SK-N-DZ (cell line): Measurements from ENCODE around the gene ZNF483.
"Not testable (repeated sequence)": the region's sequence is repeated elsewhere in the genome, so short reads cannot be mapped to it uniquely, and the experiment has no call there.

Source experiments
- DNase-seq: peaks from one replicate; pipeline ENCODE4 v3.0.0-alpha.2; 2015; ENCODE audit warnings: low spot score

ZNF483 gene

GRCh38 chr9:111542497-111543254, 17.7 kb downstream of the ZNF483 start:
- DNase-seq, result no peak

GRCh38 chr9:111548623-111549022, 23.6 kb downstream of the ZNF483 start:
- no peak for DNase-seq

DNA sequence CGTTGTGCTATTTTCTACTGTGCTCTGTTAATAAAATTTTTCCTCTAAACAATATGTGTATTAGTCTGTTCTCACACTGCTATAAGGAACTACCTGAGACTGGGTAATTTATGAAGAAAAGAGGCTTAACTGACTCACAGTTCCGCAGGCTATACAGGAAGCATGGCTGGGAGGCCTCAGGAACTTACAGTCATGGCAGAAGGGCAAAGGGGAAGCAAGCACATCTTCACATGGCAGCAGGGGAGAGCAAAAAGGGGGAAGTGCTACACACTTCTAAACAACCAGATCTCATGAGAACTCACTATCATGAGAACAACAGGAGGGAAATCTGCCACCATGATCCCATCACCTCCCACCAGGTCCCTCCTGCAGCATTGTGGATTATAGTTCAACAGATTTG, 30.4 kb downstream of the ZNF483 start:
- DNase-seq, result not testable (repeated sequence)

DNA sequence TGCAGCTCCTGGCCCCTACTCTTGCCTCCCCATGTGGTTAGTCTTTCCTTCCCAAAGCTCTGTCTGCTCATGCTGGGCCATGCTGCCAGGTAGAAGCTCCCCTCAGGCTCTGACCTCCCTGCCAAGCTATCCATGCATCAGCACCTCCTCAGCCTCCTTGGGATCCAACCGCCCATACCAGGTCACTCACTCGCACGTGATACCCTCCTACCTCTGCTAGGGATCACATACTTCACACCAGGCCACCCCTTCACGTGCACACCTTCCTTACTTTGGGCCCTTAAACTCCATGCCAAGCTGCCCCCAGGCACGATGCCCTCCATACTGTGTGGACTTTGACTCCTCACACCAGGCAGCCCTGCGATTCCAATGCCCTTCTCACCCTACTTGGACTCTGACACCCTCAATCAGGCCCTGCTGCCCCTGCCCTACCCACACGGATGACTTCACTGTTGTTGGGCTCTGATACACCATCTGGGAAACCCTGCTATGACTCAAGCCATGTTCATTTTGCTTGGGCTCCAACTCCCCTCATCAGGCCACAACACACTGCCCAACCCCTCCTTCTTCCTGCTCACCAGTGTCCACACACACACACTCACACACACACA, 34.1 kb downstream of the ZNF483 start:
- no peak for DNase-seq

DNA sequence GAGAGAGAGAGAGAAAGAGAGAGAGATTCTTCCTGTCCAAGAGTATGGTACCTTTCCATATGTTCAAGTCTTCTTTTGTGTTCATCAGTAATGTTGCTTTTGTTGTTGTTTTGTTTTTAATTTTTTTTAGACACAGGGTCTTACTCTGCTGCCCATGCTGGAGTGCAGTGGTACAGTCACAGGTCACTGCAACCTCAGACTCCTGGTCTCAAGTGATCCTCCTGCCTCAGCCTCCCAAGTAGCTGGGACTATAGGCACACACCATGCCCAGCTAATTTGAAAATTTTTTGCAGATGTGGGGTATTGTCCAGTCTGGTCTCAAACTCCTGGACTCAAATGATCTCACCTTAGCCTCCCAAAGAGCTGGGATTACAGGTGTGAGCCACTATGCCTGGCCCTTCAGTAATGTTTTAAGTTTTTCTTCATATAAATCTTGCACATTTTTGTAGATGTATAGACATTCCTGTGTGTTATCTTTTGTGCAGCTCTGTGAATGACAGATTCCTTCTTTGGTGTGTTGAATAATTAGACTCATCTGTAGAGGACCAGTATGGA, 36.3 kb downstream of the ZNF483 start:
- no peak for DNase-seq

DNA sequence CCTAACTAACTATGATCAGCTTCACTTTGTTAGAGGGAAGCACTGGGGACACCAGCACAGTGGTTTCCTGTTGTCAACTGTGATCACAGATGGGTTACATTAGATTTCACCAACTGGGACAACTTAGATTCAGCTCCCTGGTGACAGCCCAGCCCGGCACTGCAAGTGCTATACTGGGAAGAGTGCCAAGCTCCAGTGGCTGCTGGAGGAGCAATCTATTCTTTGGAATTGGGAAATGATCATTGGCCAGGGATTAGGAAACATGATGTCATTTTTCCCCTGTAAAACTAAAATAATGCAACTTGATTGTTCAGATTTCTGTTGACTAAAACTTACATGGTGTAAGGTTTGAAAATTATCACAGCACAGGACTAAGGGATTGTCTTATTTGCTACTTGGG, 41.3 kb downstream of the ZNF483 start:
- DNase-seq, result no peak

DNA sequence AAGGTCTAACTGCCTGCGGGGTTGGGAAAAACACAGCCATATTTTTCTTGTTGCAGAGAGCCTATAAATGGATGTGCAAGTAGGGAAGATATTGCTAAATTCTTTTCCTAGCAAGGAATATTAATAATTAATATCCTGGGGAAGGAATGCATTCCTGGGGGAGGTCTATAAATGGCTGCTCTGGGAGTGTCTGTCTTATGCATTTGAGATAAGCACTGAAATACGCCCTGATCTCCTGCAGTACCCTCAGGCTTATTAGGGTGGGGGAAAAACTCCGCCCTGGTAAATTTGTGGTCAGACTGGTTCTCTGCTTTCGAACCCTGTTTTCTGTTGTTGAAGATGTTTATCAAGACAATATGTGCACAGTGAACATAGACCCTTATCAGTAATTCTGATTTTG, 43.1 kb downstream of the ZNF483 start:
- not testable (repeated sequence) for DNase-seq

GRCh38 chr9:111572950-111573604, 48.1 kb downstream of the ZNF483 start:
- DNase-seq, result no peak

- no peak for DNase-seq
These were observed 57.9 kb downstream of the ZNF483 start for GRCh38 chr9:111582888-111583287.

DNA sequence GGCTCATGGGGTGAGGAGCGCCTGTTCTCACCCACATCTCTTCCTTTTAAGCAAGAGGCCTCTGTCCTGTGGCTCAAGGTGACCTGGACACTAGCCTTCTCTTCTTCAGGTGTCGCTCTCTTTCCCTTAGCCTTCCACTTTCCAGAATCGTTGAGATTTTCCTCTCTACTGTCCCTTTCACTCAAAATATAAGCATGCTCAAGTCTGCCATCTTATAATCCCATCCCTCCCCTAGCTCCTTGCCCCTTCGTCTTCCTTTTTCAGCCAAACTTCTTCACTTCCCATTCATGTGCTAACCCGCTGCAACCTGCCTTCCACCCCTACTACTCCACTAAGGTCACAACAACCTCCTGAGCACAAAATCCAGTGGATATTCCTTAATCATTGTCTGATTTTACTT, 61.4 kb downstream of the ZNF483 start:
- DNase-seq, result no peak

DNA sequence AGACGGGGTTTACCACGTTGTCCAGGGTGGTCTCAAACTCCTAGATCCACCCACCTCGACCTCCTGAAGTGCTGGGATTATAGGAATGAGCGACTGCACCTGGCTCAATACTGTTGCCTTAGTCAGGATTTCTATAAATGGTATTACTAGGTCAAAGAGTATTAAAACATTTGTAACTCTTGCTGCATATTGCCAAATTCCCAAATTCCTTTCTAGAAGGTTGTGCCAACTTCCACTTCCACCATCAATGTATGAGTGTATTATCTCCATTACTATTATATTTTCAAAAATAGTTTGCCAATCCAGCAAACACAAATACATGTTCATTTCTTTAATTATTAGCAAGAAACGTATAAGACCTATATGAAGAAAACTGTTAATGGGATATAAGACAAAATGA, 63.9 kb downstream of the ZNF483 start:
- DNase-seq, result no peak

DNA sequence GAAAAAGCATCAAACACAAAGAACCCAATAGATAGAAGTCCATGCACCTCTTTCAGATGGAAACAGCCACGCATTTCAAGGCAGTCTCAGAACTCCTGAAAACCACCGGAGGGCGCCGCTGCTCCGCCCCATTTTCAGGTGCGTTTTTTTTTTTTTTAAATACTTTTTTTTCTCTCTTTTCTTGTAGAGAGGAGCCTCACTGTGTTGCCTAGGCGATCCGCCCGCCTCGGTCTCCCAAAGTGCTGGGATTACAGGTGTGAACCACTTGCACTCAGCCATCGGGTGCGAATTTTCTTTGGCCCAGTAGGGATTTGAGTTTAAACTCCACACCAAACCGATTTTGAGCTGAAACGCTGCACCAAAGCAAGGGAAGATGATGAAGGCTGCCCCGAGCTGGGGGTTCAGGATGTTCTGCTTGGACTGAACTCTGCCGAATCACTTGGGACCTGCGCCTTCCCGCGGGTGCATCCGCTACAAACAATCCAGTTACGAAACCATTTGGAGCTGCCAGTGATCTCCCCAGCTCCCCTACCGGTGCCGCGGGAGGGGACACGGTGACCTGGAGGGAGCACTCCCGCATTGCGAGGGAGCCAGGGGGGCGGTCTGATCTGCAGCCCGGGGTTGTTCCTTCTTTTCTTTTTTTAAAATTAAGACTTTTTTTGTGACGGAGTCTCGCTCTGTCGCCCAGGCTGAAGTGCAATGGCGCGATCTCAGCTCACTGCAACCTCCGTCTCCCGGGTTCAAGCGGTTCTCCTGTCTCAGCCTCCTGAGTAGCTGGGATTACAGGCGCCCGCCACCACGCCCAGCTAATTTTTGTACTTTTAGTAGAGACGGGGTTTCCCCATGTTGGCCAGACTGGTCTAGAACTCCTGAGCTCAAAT, 73.1 kb downstream of the ZNF483 start:
- DNase-seq, result peak; percentile 66

GRCh38 chr9:111598733-111599091, 73.7 kb downstream of the ZNF483 start:
- DNase-seq, result no peak

DNA sequence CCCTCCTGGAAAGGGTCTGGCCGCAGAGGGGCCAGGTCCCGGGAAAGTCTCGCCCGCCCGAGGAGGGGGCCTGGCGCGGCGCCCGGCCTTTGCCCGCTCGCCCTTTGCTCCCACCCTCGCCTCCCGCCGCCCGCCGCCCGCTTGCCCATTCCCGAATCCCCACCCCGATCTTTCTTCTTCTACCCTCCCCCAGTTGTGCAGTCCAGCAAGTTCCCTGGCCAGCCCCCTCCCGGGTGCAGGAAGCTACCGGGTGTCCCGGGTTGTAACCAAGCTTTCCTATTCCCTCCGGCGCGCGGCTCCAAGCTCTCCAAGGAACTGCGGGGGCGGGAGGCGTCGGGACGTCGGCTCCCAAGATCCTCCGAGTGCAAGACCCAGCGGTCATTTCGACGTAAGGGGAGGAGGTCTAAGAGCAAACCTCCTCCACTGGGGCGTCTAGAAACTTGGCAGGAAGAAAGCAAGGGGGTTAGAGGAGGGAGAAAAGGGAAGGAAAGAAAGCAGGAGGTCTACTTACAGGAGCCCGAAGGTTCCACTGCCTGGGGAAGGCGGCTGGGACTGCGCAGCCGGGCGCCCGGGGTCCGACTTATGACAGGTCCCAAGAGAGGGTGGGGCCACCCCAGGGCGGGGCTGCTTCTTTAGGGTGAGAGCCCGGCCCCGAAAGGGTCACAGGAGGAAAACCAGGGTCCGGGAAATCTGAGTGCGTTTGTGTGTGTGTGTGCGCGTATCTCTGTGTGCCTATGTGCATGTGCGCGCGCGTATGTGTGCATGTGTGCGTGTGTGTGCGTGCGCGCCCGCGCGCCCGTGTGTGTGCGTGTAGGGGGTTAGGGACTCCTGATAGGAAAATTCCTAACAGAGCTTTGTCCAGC, 74.3 kb downstream of the ZNF483 start, which contains the start of gene PTGR1:
PTGR1 (minus strand) TSS at position 556 of the 863 bp plus-strand sequence. CDS start 2,225 bp downstream, outside the sequence.
- DNase-seq, result peak; percentile 78

GRCh38 chr9:111599955-111600343, 75.0 kb downstream of the ZNF483 start:
- no peak for DNase-seq

DNA sequence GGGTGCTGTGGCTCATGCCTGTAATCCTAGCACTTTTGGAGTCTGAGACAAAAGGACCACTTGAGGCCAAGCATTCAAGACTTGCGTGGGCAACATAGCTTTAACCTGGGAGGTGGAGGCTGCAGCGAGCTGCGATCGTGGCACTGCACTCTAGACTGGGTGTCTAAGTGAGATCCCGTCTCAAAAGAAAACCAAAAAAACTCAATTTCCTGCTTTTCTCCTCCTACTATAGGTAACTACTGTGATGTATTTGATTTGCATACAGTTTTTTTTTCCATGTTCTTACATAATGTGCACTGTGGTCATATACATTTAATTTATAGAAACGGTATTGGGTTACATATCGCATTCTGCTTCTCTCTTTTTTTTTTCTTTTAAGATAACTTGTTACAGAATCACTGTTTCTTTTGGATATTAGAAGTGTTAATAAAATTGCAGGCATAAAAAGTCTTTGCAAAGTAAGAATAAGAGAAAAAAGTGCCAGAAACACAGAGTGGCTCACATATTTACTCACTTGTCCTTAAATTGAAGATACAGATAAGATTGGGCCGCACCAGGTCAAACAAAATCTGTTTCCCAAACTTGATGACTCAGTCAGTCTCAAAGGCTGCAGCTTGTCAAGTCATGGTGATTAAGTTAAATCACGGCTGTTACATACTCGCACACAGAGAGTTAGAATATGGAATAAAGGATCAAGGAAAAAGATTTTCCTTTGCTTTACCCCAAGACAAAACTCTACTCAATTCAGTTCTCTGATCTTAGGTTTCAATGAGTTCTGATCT, 76.4 kb downstream of the ZNF483 start:
- no peak for DNase-seq

GRCh38 chr9:111603041-111603440, 78.1 kb downstream of the ZNF483 start:
- DNase-seq, result no peak

GRCh38 chr9:111604054-111604615, 79.2 kb downstream of the ZNF483 start:
- no peak for DNase-seq

GRCh38 chr9:111605041-111605559, 80.1 kb downstream of the ZNF483 start:
- DNase-seq, result no peak
